SK-N-SH (cell line): ENCODE results near the gene STH.

Source experiments
- CTCF ChIP-seq: fragments of 200-600 bp; sonication (generic); IDR thresholded peaks from 2 replicates; pipeline ENCODE4 v1.6.1; 2017; ENCODE audit warnings: antibody characterized with exemption, mild to moderate bottlenecking, moderate library complexity
- EP300 ChIP-seq, 2 experiments: IDR thresholded peaks; 2 replicates each; pipeline versions ENCODE4 v1.4.0 to v1.6.1; 2012; ENCODE audit warnings: borderline replicate concordance in 1 of 2, low read depth in 1 of 2, low read length in 1 of 2
- EZH2phosphoT487 ChIP-seq: fragments of 200-600 bp; sonication (generic); IDR thresholded peaks from 2 replicates; pipeline ENCODE4 v1.6.1; 2017; ENCODE audit warnings: low read depth, mixed run types, mild to moderate bottlenecking, antibody characterized with exemption, moderate library complexity, borderline replicate concordance
- FOXJ3 ChIP-seq: sonication (generic); formaldehyde crosslinking; IDR thresholded peaks from 2 replicates; pipeline ENCODE4 v1.5.1; 2020; ENCODE audit warnings: mild to moderate bottlenecking, missing genetic modification reagents
- GATA2 ChIP-seq: sonication (generic); formaldehyde crosslinking; IDR thresholded peaks from 2 replicates; pipeline ENCODE4 v1.5.0; 2020; ENCODE audit warnings: mild to moderate bottlenecking, missing genetic modification reagents
- REST ChIP-seq: IDR thresholded peaks from 2 replicates; pipeline ENCODE4 v1.6.1; 2012; ENCODE audit warnings: mild to moderate bottlenecking, low read depth, low read length, moderate library complexity
- RFX5 ChIP-seq: IDR thresholded peaks from 2 replicates; pipeline ENCODE4 v1.6.1; 2012; ENCODE audit warnings: mild to moderate bottlenecking, improper control_type of control experiment, low read length
- SIN3A ChIP-seq: IDR thresholded peaks from 2 replicates; pipeline ENCODE4 v1.6.1; 2012; ENCODE audit warnings: low read depth, mild to moderate bottlenecking, low read length, moderate library complexity, borderline replicate concordance
- TAF1 ChIP-seq: IDR thresholded peaks from 2 replicates; pipeline ENCODE4 v1.6.1; 2012; ENCODE audit warnings: low read depth, mild to moderate bottlenecking, low read length, moderate library complexity, borderline replicate concordance

GRCh38 chr17:46039592-46040186 lies 40.6 kb downstream of the STH start:
- TF ChIP-seq CTCF (no peak), FOXJ3 (CRISPR knock-in tag) (no peak), SIN3A (no peak), TAF1 (no peak), GATA2 (CRISPR knock-in tag) (no peak), EZH2phosphoT487 (no peak), EP300 (IDR thresholded peaks at IDR 0.05; ENCODE audit: borderline replicate concordance in 1 of 2, low read depth in 1 of 2, low read length in 1 of 2) (no peak), RFX5 (no peak), REST (no peak)
